Colon (tissue), 2 donors: Measurements from ENCODE around the gene WDR20.
"Not testable (repeated sequence)": the region's sequence is repeated elsewhere in the genome, so short reads cannot be mapped to it uniquely, and the experiment has no call there.

Experiments
- FAIRE-seq: peaks from 2 replicates; lab custom pipeline; 2012; peaks lifted over from hg19 to GRCh38; lab: Jason Lieb, UNC
- donor health status: control.
- donor health status: control.

WDR20 gene

GRCh38 chr14:102238766-102239165 is 99.1 kb downstream of the WDR20 start:
- FAIRE-seq, result no peak

GRCh38 chr14:102239231-102239630 is 99.5 kb downstream of the WDR20 start:
- FAIRE-seq, result no peak

- FAIRE-seq, result not testable (repeated sequence)
Observed at GRCh38 chr14:102240481-102240880, 100.8 kb downstream of the WDR20 start.

GRCh38 chr14:102241147-102241546 is 101.5 kb downstream of the WDR20 start:
- no peak for FAIRE-seq

- not testable (repeated sequence) for FAIRE-seq
Observed at GRCh38 chr14:102243795-102244194, 104.1 kb downstream of the WDR20 start.

- FAIRE-seq, result no peak
Observed at GRCh38 chr14:102246071-102246470, 106.4 kb downstream of the WDR20 start.

GRCh38 chr14:102248121-102248520 is 108.4 kb downstream of the WDR20 start:
- no peak for FAIRE-seq

GRCh38 chr14:102249041-102249440 is 109.3 kb downstream of the WDR20 start:
- FAIRE-seq, result no peak

GRCh38 chr14:102249981-102250380 is 110.3 kb downstream of the WDR20 start:
- no peak for FAIRE-seq

- no peak for FAIRE-seq
Observed at GRCh38 chr14:102250636-102251035, 110.9 kb downstream of the WDR20 start.

- no peak for FAIRE-seq
Observed at GRCh38 chr14:102251161-102251560, 111.5 kb downstream of the WDR20 start.

GRCh38 chr14:102252834-102253801 is 113.4 kb downstream of the WDR20 start:
- no peak for FAIRE-seq

- no peak for FAIRE-seq
Observed at GRCh38 chr14:102255401-102256190, 115.9 kb downstream of the WDR20 start.

- FAIRE-seq, result no peak
Observed at GRCh38 chr14:102256716-102257115, 117.0 kb downstream of the WDR20 start.

GRCh38 chr14:102258136-102258535 is 118.4 kb downstream of the WDR20 start:
- no peak for FAIRE-seq
